Cardiac fibroblast (primary cell): ENCODE data around the gene LRIT1.

Experiments used
- DNase-seq, 2 donors: peaks; one replicate each; pipeline versions ENCODE4 v3.0.0 to v3.0.0-alpha.2; 2010; ENCODE audit warnings: low read depth in 2 of 2
- H3K4me3 ChIP-seq, 2 donors: replicated peaks in 1 of 2; 1 replicate in 1 of 2; 2 replicates in 1 of 2; pipeline ENCODE4 v1.5.1; 2011; ENCODE audit warnings: low read depth in 2 of 2, low read length in 2 of 2, mild to moderate bottlenecking in 2 of 2, moderate library complexity in 1 of 2
- TF ChIP-seq, protein P1 (sequence below): IDR thresholded peaks from one replicate; pipeline ENCODE4 v1.5.1; 2011; ENCODE audit warnings: low read depth, mild to moderate bottlenecking, low read length, inconsistent platforms

Gene LRIT1

DNA sequence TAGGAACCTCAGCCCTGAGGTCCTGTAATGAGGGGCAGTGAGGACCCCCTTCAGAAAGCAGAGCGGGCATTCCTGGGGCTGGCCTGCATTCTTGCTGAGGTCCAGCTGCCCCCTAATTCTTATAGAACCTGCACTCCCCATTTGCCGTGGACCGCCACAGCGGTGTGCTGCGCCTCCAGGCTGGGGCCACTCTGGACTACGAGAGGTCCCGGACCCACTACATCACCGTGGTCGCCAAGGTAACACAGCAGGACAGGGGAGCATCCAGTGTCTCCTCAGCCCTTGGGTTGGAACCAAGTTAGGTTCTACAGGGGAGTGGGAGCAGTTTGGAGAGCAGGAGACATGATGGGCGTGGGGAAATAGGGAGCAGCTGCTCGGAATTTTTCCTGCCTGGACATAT is 39.7 kb downstream of the LRIT1 start:
- H3K4me3 ChIP-seq, result no peak overlapping the region
- no peak for DNase-seq
- TF ChIP-seq, protein P1, sequence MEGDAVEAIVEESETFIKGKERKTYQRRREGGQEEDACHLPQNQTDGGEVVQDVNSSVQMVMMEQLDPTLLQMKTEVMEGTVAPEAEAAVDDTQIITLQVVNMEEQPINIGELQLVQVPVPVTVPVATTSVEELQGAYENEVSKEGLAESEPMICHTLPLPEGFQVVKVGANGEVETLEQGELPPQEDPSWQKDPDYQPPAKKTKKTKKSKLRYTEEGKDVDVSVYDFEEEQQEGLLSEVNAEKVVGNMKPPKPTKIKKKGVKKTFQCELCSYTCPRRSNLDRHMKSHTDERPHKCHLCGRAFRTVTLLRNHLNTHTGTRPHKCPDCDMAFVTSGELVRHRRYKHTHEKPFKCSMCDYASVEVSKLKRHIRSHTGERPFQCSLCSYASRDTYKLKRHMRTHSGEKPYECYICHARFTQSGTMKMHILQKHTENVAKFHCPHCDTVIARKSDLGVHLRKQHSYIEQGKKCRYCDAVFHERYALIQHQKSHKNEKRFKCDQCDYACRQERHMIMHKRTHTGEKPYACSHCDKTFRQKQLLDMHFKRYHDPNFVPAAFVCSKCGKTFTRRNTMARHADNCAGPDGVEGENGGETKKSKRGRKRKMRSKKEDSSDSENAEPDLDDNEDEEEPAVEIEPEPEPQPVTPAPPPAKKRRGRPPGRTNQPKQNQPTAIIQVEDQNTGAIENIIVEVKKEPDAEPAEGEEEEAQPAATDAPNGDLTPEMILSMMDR, result no peak

- DNase-seq, result no peak
- TF ChIP-seq, protein P1, result no peak
- H3K4me3 ChIP-seq, result no peak overlapping the region
These were observed 40.1 kb downstream of the LRIT1 start for GRCh38 chr10:84201244-84201606.

GRCh38 chr10:84200537-84201243 is 40.7 kb downstream of the LRIT1 start:
- no peak for DNase-seq
- no peak overlapping the region for H3K4me3 ChIP-seq
- TF ChIP-seq, protein P1, result no peak

DNA sequence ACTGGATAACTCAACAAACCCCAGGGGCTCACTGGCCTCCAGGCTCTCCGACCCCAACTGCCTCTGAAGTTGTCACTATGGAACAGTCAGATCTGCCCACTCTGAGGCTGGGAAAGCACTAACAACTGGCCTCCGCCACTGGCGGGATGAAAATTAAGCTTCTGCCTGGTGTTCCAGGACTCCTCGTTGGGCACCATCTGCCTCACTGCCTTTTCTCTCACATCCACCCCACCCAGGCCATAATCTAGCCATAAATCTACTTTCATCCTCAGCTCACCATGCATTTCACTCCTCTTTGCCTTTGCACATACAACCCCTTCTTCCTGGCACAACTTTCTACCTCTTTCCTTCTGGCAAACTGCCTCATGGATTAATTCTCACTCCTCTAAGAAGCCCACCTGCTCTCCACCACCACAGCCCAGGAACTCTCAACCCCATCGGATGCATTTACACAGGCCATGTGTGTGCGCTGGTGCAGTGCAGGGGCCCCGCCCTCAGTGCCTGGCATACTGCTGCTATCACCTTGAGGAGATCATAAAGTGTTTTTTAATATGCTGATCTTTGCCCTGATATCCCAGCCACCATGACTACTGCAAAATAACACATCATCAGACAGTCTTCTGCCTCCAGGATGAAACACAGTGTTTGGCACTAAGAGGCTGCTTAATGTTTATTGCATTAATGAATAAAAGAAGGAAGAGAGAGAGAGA is 43.0 kb downstream of the LRIT1 start:
- H3K4me3 ChIP-seq, result no peak overlapping the region
- TF ChIP-seq, protein P1, result no peak
- no peak for DNase-seq

DNA sequence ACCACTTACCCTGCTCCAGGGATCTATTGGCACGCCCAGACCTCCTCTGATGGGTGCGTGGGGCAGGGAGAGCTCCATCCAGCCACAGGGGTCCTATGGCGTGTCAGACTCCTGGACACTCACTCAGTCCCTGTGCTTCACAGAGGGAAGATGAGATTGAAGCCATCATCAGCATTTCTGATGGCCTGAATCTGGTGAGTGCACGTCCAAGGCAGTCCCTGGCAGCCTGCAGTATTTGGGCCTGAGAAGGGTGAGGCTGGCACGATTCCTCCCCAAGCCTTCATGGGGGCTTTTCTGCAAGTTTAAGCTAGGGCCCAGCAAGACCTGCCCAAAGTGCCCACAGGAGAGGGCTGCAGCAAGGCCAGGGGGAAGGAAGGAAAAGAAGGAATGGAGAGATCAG is 43.7 kb downstream of the LRIT1 start:
- no peak for DNase-seq
- H3K4me3 ChIP-seq, result no peak overlapping the region
- TF ChIP-seq, protein P1, result no peak

DNA sequence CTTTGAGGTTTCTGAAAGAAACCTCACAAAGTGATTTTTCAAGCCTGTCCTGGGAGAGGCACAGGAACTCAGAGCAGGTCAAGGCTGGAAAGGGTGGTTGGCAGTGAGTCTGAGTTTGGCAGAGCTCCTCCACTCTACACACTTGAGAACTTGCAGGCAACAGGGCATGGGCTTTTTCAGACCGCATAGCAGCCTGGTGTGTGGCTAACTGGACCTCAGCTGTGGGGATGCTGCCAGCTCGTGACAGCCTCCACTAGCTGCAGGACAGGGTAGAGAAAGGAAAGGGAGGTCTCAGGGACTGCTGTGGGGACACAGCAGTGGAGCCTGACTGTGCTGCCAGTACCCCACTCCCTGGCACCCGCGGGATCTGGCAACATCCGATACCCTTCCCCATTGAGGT is 44.4 kb downstream of the LRIT1 start:
- DNase-seq, result no peak
- TF ChIP-seq, protein P1, result no peak
- H3K4me3 ChIP-seq, result no peak overlapping the region

DNA sequence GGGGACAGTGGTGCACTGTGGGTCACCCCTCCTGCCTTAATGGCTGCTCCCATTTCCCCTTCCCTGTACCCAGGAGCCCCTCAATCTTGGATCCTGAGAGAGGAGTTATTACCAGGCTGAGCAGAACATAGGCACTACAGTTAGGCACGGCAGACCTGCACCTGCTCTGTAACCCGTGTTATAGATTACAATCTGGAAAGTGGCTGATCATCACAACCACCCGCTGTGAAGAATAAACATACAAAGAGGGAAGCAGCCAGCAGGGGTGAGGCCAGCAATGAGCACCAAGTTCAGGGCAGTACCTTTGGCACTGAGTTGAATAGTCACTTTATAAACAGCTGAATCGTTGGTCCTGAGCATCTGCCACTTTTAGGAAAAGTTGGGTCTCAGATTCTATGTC is 45.3 kb downstream of the LRIT1 start:
- TF ChIP-seq, protein P1, result no peak
- no peak for DNase-seq

More for the DNA sequence above, 45.3 kb downstream of the LRIT1 start:
- no peak overlapping the region for H3K4me3 ChIP-seq
